ENCODE data around the gene FLYWCH2. TPM values are rescaled to one million over a fixed set of nuclear protein-coding genes. Genes with fewer than 3 reads are reported as not detected.

FLYWCH2 gene
- total RNA-seq, 2 donors from 2014 or later: 78.8 to 150 TPM

- DNase-seq (ENCODE audit: low spot score): peak; percentile 74
- Histone ChIP-seq H3K4me1 (replicated peaks) (peaks cover 3% of the 10 kb centered on the region), H3K4me3 (no peak overlapping the region), H3K9me3 (no peaks in the 10 kb centered on the region), H3K36me3 (no peaks in the 10 kb centered on the region), H3K27ac (peak overlapping the region; percentile 15 to 41), H3K27me3 (replicated peaks; ENCODE audit: insufficient read depth) (no peaks in the 10 kb centered on the region)
- TF ChIP-seq POLR2A (IDR thresholded peaks at IDR 0.05): no peak
- TF ChIP-seq CTCF (IDR thresholded peaks at IDR 0.05): peak; percentile 79 to 99 (median 92)
- TF ChIP-seq POLR2AphosphoS5 (IDR thresholded peaks at IDR 0.05): peak; percentile 87
- 12% methylated on average over 25 of the region's 25 CpGs for WGBS
- intact Hi-C loops (cut with DNase I): loop anchor here (5.0 kb wide), 2 partner anchors 37 to 52 kb away; partner anchors contain the start of gene FLYWCH1
Observed at GRCh38 chr16:2874912-2875362, 8.1 kb upstream of the FLYWCH2 start.

DNA sequence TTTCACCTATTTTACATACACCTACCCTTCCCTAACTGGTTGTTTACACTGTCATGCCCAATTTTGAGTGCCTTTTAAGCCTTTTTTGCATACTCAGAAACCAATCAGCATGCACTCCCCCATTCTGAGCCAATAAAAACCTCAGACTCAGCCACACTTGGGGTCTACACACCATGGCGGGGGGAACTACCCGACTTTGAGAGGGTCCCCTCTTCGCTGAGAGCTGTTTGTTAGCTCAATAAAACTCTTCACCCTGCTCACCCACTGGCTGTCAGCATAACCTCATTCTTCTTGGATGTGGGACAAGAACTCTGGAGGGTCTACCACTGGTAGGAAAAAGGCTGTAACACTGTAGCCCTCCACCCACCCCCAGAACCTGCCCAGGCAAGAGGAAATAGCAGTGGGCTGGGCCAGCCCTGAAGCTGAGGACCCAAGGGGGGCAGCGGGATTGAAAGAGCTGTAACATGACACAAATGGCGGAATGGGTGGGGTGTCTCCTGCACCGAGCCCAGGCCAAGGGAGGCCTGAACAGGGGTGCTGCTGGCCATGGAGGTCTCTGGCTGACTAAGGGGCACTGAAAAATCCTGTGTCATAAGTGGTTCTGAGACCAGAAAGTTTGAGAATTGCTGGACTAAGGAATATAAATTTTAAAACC is 3.0 kb upstream of the FLYWCH2 start:
- no peak for TF ChIP-seq CTCF (IDR thresholded peaks at IDR 0.05)
- TF ChIP-seq POLR2AphosphoS5 (IDR thresholded peaks at IDR 0.05): no peak
- TF ChIP-seq POLR2A (IDR thresholded peaks at IDR 0.05): no peak
- no peak for DNase-seq (ENCODE audit: low spot score)
- Histone ChIP-seq H3K36me3 (no peaks in the 10 kb centered on the region), H3K27me3 (replicated peaks; ENCODE audit: insufficient read depth) (no peaks in the 10 kb centered on the region), H3K27ac (no peak overlapping the region), H3K9me3 (no peaks in the 10 kb centered on the region), H3K4me3 (no peak overlapping the region), H3K4me1 (replicated peaks) (peaks cover 8% of the 10 kb centered on the region)
- intact Hi-C loops (cut with DNase I): no loop called here
- 91% methylated on average over 6 of the region's 6 CpGs for WGBS

DNA sequence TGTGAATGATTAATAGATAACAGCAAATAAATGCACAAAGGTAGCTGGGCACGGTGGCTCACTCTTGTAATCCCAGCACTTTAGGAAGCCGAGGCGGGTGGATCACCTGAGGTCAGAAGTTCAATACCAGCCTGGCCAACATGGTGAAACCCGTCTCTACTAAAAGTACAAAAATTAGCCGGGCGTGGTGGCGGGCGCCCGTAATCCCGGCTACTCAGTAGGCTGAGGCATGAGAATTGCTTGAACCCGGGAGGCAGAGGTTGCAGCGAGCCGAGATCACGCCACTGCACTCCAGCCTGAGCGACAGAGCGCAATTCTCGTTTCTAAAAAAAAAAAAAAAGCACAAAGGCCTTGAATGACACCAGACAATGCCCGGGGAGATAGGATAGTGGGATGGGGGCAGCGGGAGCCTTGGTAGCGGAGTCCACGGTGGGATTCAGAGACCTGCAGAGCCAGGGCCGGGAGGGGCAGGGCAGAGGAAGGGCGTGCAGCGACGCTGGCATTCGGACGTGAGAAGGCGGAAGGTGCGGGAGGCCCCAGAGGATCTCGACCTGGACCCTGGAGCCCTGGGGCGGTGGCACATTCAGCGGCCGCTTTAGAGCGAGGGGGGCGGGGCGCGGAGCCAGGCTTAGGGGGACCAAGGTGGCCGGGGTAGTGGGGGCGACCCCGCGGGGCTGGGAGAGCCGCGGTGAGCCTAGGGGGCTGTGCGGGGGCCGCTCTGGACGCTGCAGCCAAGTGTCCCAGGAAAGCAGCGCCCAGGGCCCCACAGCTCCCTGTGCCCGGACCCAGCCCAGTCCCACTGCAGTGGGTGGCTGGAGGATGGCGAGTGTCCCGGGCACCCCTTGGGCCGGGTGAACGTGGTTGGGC is 999 bp upstream of the FLYWCH2 start:
- WGBS: 5% methylated on average over 51 of the region's 52 CpGs
- DNase-seq (ENCODE audit: low spot score): peak; percentile 32

DNA sequence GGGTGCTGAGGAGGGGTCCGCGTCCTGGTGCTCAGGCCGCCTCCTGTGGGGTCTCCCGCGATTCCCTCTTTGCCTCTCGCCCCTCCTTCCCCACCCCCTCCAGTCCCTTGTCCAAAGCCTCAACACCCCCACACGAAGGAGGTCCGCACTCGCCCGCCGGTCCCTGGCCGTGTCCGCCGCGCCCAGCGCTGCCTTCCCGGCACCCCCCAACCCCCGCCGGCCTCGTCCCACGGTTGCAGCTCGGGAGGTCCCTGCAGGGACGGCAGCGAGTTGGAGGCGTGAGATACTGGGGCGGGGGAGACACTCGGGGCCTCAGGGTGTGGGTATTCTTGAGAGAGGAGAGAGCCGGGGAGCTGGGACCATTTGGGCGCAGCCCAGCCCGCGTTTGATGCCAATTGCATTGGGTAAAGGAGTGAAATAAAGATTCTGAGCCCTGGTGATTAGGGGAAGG is 468 bp downstream of the FLYWCH2 start:
- WGBS: under 1% methylated on average over 31 of the region's 31 CpGs
- no peak for DNase-seq (ENCODE audit: low spot score)
- Histone ChIP-seq H3K4me1 (replicated peaks) (peaks cover 5% of the 10 kb centered on the region), H3K27ac (peak overlapping the region; percentile 91 to 96), H3K27me3 (replicated peaks; ENCODE audit: insufficient read depth) (no peaks in the 10 kb centered on the region), H3K36me3 (no peaks in the 10 kb centered on the region), H3K4me3 (peak overlapping the region; percentile 50 to 71), H3K9me3 (no peaks in the 10 kb centered on the region)
- intact Hi-C loops (cut with DNase I): loop anchor here (2.0 kb wide), 1 partner anchor 21 kb away; no protein-coding TSS in a partner anchor
- TF ChIP-seq POLR2AphosphoS5 (IDR thresholded peaks at IDR 0.05): no peak
- TF ChIP-seq POLR2A (IDR thresholded peaks at IDR 0.05): no peak

More for the DNA sequence above, 999 bp upstream of the FLYWCH2 start:
- no peaks in the 10 kb centered on the region for H3K9me3 ChIP-seq
- TF ChIP-seq POLR2AphosphoS5 (IDR thresholded peaks at IDR 0.05): no peak
- peak; percentile 21 for TF ChIP-seq POLR2A (IDR thresholded peaks at IDR 0.05)
- no peaks in the 10 kb centered on the region for H3K36me3 ChIP-seq
- peaks cover 8% of the 10 kb centered on the region for H3K4me1 ChIP-seq (replicated peaks)
- intact Hi-C loops (cut with DNase I): loop anchor here (2.0 kb wide), 1 partner anchor 23 kb away; no protein-coding TSS in a partner anchor
- peak overlapping the region; percentile 91 to 96 for H3K27ac ChIP-seq
- H3K4me3 ChIP-seq: peak overlapping the region; percentile 50 to 71
- H3K27me3 ChIP-seq (replicated peaks; ENCODE audit: insufficient read depth): no peaks in the 10 kb centered on the region

DNA sequence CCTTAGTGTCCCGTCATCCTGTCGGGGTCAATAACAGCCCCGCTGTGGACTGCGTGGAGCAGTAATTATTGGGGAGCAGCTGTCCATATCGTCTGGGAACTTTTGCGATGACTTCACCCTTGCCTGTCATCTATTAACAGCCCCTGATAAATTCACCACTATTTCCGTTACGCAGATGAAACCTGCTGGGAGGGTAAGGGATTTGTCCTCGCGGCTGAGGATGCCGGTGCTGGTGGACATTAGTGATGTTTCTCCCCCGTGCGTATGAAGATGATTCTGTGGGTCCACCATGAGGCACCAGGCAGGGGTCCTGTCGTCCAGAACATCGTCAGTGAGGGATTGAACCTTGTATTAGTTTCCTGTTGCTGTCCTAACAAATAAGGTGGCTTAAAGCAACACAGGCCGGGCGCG is 1.0 kb downstream of the FLYWCH2 start:
- DNase-seq (ENCODE audit: low spot score): no peak
- WGBS: 52% methylated on average over 18 of the region's 18 CpGs
- peaks cover 5% of the 10 kb centered on the region for H3K4me1 ChIP-seq (replicated peaks)
- no peaks in the 10 kb centered on the region for H3K9me3 ChIP-seq
- intact Hi-C loops (cut with DNase I): no loop called here
- no peaks in the 10 kb centered on the region for H3K27me3 ChIP-seq (replicated peaks; ENCODE audit: insufficient read depth)
- H3K36me3 ChIP-seq: no peaks in the 10 kb centered on the region
- H3K27ac ChIP-seq: peak overlapping the region; percentile 91 to 96
- TF ChIP-seq POLR2AphosphoS5 (IDR thresholded peaks at IDR 0.05) (no peak), POLR2A (IDR thresholded peaks at IDR 0.05) (no peak), CTCF (IDR thresholded peaks at IDR 0.05) (no peak)
- H3K4me3 ChIP-seq: peak overlapping the region; percentile 50 to 71

Data from prostate gland (tissue), 2 donors.